Left ventricle myocardium inferior (tissue), 1 donor: Measurements from ENCODE around the gene ATP8B2. TPM values are rescaled to one million over a fixed set of nuclear protein-coding genes. Genes with fewer than 3 reads are reported as not detected.

Experiments used
- DNase-seq: peaks from one replicate; pipeline ENCODE4 v3.0.0-alpha.2; 2020
- H3K27ac ChIP-seq: fragments of 200-600 bp; replicated peaks from 2 replicates; pipeline ENCODE4 v1.8.0; 2021
- H3K27me3 ChIP-seq: fragments of 200-600 bp; 2 replicates; pipeline ENCODE4 v1.8.0; 2021; ENCODE audit warnings: low read depth
- H3K36me3 ChIP-seq: fragments of 200-600 bp; 2 replicates; pipeline ENCODE4 v1.8.0; 2021
- H3K4me1 ChIP-seq: fragments of 200-600 bp; 2 replicates; pipeline ENCODE4 v1.8.0; 2021
- H3K4me3 ChIP-seq: fragments of 200-600 bp; 2 replicates; pipeline ENCODE4 v1.8.0; 2021; ENCODE audit warnings: mild to moderate bottlenecking, moderate library complexity
- H3K9me3 ChIP-seq: fragments of 200-600 bp; replicated peaks from 2 replicates; pipeline ENCODE4 v1.8.0; 2021
- intact Hi-C: fragments of 100-400 bp; cut with micrococcal nuclease; formaldehyde crosslinking; loops from one replicate; pipeline ENCODE4 v1.11.0; 2022
- total RNA-seq: library from RNA; stranded (reverse); fragmentation: NEBNext Ultra II Directional; extraction: Animal tissue kit (Norgen Biotek cat#: 25700); gene quantifications from one replicate; pipeline ENCODE4 v1.2.1, GENCODE V29; 2021
- TF ChIP-seq, protein P1 (sequence below): fragments of 200-600 bp; IDR thresholded peaks from 2 replicates; pipeline ENCODE4 v1.8.0; 2021; ENCODE audit warnings: antibody characterized with exemption, mild to moderate bottlenecking, borderline replicate concordance
- donor health status: DM: no; HTN: yes; CAD: no; lungs with severe emphysema.

Gene ATP8B2
- total RNA-seq, 1 donor from 2014 or later = 11.8 TPM

- Histone ChIP-seq H3K4me3 (no peak overlapping the region), H3K27me3 (no peaks in the 10 kb centered on the region), H3K27ac (no peak overlapping the region), H3K4me1 (peaks cover 25% of the 10 kb centered on the region), H3K36me3 (peaks cover 40% of the 10 kb centered on the region), H3K9me3 (no peaks in the 10 kb centered on the region)
- TF ChIP-seq, protein P1, sequence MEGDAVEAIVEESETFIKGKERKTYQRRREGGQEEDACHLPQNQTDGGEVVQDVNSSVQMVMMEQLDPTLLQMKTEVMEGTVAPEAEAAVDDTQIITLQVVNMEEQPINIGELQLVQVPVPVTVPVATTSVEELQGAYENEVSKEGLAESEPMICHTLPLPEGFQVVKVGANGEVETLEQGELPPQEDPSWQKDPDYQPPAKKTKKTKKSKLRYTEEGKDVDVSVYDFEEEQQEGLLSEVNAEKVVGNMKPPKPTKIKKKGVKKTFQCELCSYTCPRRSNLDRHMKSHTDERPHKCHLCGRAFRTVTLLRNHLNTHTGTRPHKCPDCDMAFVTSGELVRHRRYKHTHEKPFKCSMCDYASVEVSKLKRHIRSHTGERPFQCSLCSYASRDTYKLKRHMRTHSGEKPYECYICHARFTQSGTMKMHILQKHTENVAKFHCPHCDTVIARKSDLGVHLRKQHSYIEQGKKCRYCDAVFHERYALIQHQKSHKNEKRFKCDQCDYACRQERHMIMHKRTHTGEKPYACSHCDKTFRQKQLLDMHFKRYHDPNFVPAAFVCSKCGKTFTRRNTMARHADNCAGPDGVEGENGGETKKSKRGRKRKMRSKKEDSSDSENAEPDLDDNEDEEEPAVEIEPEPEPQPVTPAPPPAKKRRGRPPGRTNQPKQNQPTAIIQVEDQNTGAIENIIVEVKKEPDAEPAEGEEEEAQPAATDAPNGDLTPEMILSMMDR = no peak
- DNase-seq = no peak
- intact Hi-C loops = loop anchor here (10.0 kb wide), 1 partner anchor 54 kb away; the partner anchor contains the start of gene IL6R
Observed at GRCh38 chr1:154350383-154350782, 25.1 kb downstream of the ATP8B2 start.

GRCh38 chr1:154351363-154352068 is 26.2 kb downstream of the ATP8B2 start:
- intact Hi-C loops = loop anchor here (10.0 kb wide), 1 partner anchor 53 kb away; the partner anchor contains the start of gene IL6R
- Histone ChIP-seq H3K9me3 (no peaks in the 10 kb centered on the region), H3K36me3 (peaks cover 29% of the 10 kb centered on the region), H3K4me3 (no peak overlapping the region), H3K27me3 (no peaks in the 10 kb centered on the region), H3K4me1 (peaks cover 25% of the 10 kb centered on the region), H3K27ac (no peak overlapping the region)
- TF ChIP-seq, protein P1 = no peak
- no peak for DNase-seq

DNA sequence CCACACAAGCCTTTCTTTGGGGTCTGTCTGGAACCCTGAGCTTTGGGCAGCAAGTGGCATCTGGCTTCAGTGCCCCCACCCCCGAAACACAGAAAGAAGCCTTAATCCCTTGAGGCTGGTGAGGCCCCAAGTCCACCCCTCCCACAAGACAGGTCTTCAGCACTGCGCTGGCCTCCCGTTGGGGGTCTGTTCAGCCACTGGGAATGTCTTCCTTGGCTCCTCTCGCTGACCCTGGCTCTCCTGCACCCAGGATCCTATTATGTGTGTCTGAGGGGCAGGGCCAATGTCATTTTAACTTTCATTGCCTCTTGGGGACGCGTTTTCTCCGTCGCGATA is 26.9 kb downstream of the ATP8B2 start:
- H3K27ac ChIP-seq = peak overlapping the region; percentile 60
- peaks cover 25% of the 10 kb centered on the region for H3K4me1 ChIP-seq
- no peaks in the 10 kb centered on the region for H3K27me3 ChIP-seq
- H3K4me3 ChIP-seq = peak overlapping the region; percentile 65
- TF ChIP-seq, protein P1 = no peak
- H3K9me3 ChIP-seq = no peaks in the 10 kb centered on the region
- peaks cover 22% of the 10 kb centered on the region for H3K36me3 ChIP-seq
- DNase-seq = no peak
- intact Hi-C loops = loop anchor here (10.0 kb wide), 1 partner anchor 53 kb away; the partner anchor contains the start of gene IL6R

- H3K36me3 ChIP-seq = peaks cover 18% of the 10 kb centered on the region
- H3K27me3 ChIP-seq = no peaks in the 10 kb centered on the region
- H3K27ac ChIP-seq = peak overlapping the region; percentile 60
- intact Hi-C loops = loop anchor here (10.0 kb wide), 1 partner anchor 52 kb away; the partner anchor contains the start of gene IL6R
- H3K9me3 ChIP-seq = no peaks in the 10 kb centered on the region
- TF ChIP-seq, protein P1 = no peak
- H3K4me1 ChIP-seq = peaks cover 25% of the 10 kb centered on the region
- DNase-seq = peak; percentile 44
- H3K4me3 ChIP-seq = peak overlapping the region; percentile 65
Observed at GRCh38 chr1:154352581-154353459, 27.5 kb downstream of the ATP8B2 start.

DNA sequence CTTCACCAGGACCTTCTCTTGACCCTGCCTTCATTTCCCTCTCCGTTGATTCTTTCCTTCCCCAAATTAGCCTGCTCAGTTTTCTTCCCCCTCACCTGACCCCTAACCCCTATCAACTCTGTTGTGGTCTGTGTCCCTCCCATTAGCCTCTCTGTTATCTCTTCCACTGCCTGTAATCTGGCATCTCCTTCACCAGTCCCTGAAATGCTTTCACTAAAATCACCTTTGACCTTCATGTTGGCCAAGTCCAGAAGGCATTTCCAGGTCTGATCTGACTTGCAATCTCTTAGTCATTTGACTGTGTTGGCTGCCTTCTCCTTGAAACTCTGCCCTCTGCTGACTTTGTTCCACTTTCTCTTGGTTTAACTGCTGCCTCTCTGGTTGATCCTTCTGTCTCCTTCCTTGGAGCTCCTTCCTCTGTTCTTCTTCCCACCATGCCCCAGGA is 28.2 kb downstream of the ATP8B2 start:
- H3K4me3 ChIP-seq = peak overlapping the region; percentile 65
- H3K36me3 ChIP-seq = peaks cover 11% of the 10 kb centered on the region
- TF ChIP-seq, protein P1 = no peak
- H3K4me1 ChIP-seq = peaks cover 22% of the 10 kb centered on the region
- H3K9me3 ChIP-seq = no peaks in the 10 kb centered on the region
- H3K27ac ChIP-seq = peak overlapping the region; percentile 60
- DNase-seq = no peak
- intact Hi-C loops = loop anchor here (10.0 kb wide), 1 partner anchor 51 kb away; the partner anchor contains the start of gene IL6R
- H3K27me3 ChIP-seq = no peaks in the 10 kb centered on the region
